K562 (cell line): Measurements from ENCODE around the gene CD84. TPM values are rescaled to one million over a fixed set of nuclear protein-coding genes. Genes with fewer than 3 reads are reported as not detected.

Experiments used
- ATAC-seq: fragments of 200-7000 bp; cut with Tn5 transposase; 3 replicates; pipeline ENCODE4 v1.9.1; 2020; ENCODE audit warnings: moderate library complexity
- BruUV-seq: library from RNA; stranded (reverse); fragments of 400-500 nt; replicated peaks from 2 replicates; lab custom pipeline; 2021; lab: Mats Ljungman, UMichigan
- CTCF ChIA-PET: fragments of 300-600 bp; formaldehyde crosslinking; extraction: SDS; loops from one replicate; lab custom pipeline; 2021; ENCODE audit warnings: low intra/inter-chr PET ratio; lab: Yijun Ruan, JAX
- POLR2A ChIA-PET: fragments of 300-600, 350-650 bp; sonication (Branson Sonifier 250); formaldehyde crosslinking; extraction: SDS; loops from one replicate; lab custom pipeline; 2021; ENCODE audit warnings: antibody characterized with exemption, inconsistent platforms; lab: Yijun Ruan, JAX
- DNase-seq, 4 experiments: peaks; one replicate each; pipeline versions ENCODE4 v3.0.0 to v3.0.0-alpha.2; 2011 to 2018; ENCODE audit warnings: low spot score in 3 of 4, mixed read lengths in 3 of 4; ENCODE audit errors: extremely low read depth in 1 of 4
- FAIRE-seq: peaks from 2 replicates; lab custom pipeline; 2011; peaks lifted over from hg19 to GRCh38; lab: Jason Lieb, UNC
- H2AFZ ChIP-seq: 2 replicates; pipeline ENCODE4 v1.6.0; 2011; ENCODE audit warnings: low read depth, low read length, control low read depth, inconsistent platforms
- H3K27ac ChIP-seq: fragments of 200-600 bp; 3 replicates; pipeline ENCODE4 v1.8.0; 2011; ENCODE audit warnings: low read depth, mild to moderate bottlenecking, control low read depth, inconsistent platforms, low read length, moderate library complexity, mixed read lengths; ENCODE audit errors: extremely low read depth
- H3K27me3 ChIP-seq, 2 experiments: fragments of 300-600 bp in 1 of 2; 2 replicates in 1 of 2; 3 replicates in 1 of 2; pipeline versions ENCODE4 v1.6.0 to v1.8.0; 2011; ENCODE audit warnings: inconsistent platforms in 2 of 2, low read length in 2 of 2, mild to moderate bottlenecking in 1 of 2, mixed read lengths in 1 of 2, moderate library complexity in 1 of 2; ENCODE audit not compliant: control insufficient read depth in 2 of 2, insufficient read depth in 2 of 2
- H3K36me3 ChIP-seq: fragments of 300-600 bp; 3 replicates; pipeline ENCODE4 v1.8.0; 2011; ENCODE audit warnings: mild to moderate bottlenecking, low read length, inconsistent platforms; ENCODE audit not compliant: control insufficient read depth, insufficient read depth
- H3K4me1 ChIP-seq, 2 experiments: fragments of 200-600 bp in 1 of 2; replicated peaks in 1 of 2; 2 replicates in 1 of 2; 3 replicates in 1 of 2; pipeline versions ENCODE4 v1.5.1 to v1.8.0; 2011; ENCODE audit warnings: inconsistent platforms in 2 of 2, low read length in 2 of 2, mild to moderate bottlenecking in 1 of 2, mixed read lengths in 1 of 2, moderate library complexity in 1 of 2; ENCODE audit not compliant: control insufficient read depth in 2 of 2, insufficient read depth in 2 of 2
- H3K4me2 ChIP-seq: 2 replicates; pipeline ENCODE4 v1.6.1; 2011; ENCODE audit warnings: low read length, control low read depth, inconsistent platforms, mixed read lengths; ENCODE audit not compliant: insufficient read depth
- H3K4me3 ChIP-seq: fragments of 200-600 bp; sonication (generic), shearing (Covaris generic); 2 replicates; pipeline ENCODE4 v1.5.1; 2016; ENCODE audit warnings: control low read depth, inconsistent platforms
- H3K79me2 ChIP-seq: fragments of 200-600 bp; 3 replicates; pipeline ENCODE4 v1.8.0; 2011; ENCODE audit warnings: low read length, inconsistent platforms; ENCODE audit not compliant: control insufficient read depth, insufficient read depth
- H3K9ac ChIP-seq, 2 experiments: 2 replicates each; pipeline versions ENCODE4 v1.6.0 to v1.6.1; 2011; ENCODE audit warnings: low read depth in 2 of 2, low read length in 2 of 2, control low read depth in 1 of 2, inconsistent platforms in 1 of 2, mild to moderate bottlenecking in 1 of 2, mixed read lengths in 1 of 2; ENCODE audit not compliant: insufficient read depth in 1 of 2
- H3K9me1 ChIP-seq: one replicate; pipeline ENCODE4 v1.6.0; 2011; ENCODE audit warnings: inconsistent platforms, mild to moderate bottlenecking, low read length, moderate library complexity; ENCODE audit not compliant: control insufficient read depth, insufficient read depth
- H3K9me3 ChIP-seq: replicated peaks from 2 replicates; pipeline ENCODE4 v1.5.1; 2011; ENCODE audit warnings: low read depth, low read length, inconsistent platforms; ENCODE audit not compliant: control insufficient read depth, insufficient read depth
- H4K20me1 ChIP-seq: replicated peaks from 2 replicates; pipeline ENCODE4 v1.6.1; 2011; ENCODE audit warnings: low read length, inconsistent platforms, mixed read lengths; ENCODE audit not compliant: control insufficient read depth, insufficient read depth
- DPF2 ChIP-seq: fragments of 450-650 bp; IDR thresholded peaks from 2 replicates; pipeline ENCODE4 v1.6.1; 2016
- FOSL1 ChIP-seq: fragments of 200-800 bp; sonication (Bioruptor generic); conservative IDR thresholded peaks from 2 replicates; pipeline ENCODE4 v1.6.1; 2016; ENCODE audit warnings: missing genetic modification characterization, missing compliant biosample characterization
- NR4A1 ChIP-seq, 2 experiments: fragments of 250-450 bp in 1 of 2; fragments of 450-650 bp in 1 of 2; sonication (Bioruptor Pico) in 1 of 2; IDR thresholded peaks; 2 replicates each; pipeline versions ENCODE4 v1.4.0 to v1.6.1; 2016 to 2020; ENCODE audit warnings: mild to moderate bottlenecking in 2 of 2, missing compliant biosample characterization in 1 of 2, missing genetic modification characterization in 1 of 2, moderate library complexity in 1 of 2
- WGBS: fragments of 100-300 bp; shearing (Covaris generic); methylation state at CpG from one replicate; pipeline ENCODE4 v1.1.6; 2016; ENCODE audit warnings: low coverage, mixed read lengths; ENCODE audit not compliant: insufficient coverage; ENCODE audit errors: missing lambda C conversion rate; 5-methylcytosine and 5-hydroxymethylcytosine counted together
- in situ Hi-C: fragments of 300-500 bp; cut with MboI; formaldehyde crosslinking; loops from 4 replicates; pipeline ENCODE4 v1.15.0; 2018; ENCODE audit warnings: inconsistent platforms, mixed read lengths
- intact Hi-C: fragments of 100-400 bp; cut with micrococcal nuclease; formaldehyde crosslinking; loops from 2 replicates; pipeline ENCODE4 v1.14.2; 2022
- polyA plus RNA-seq, 8 experiments: library from polyadenylated mRNA; depleted of rRNA in 4 of 8; stranded (reverse) in 5 of 8; unstranded in 3 of 8; fragments of >200 nt; fragmentation: Nextera tagmentation in 2 of 8; fragmentation: Illumina TruSeq in 1 of 8; extraction: Ambion mirVana in 2 of 8; extraction: Trizol in 1 of 8; gene quantifications; 2 replicates each; pipeline versions ENCODE4 v1.2.1 to v1.2.3, GENCODE V29; 2011 to 2014; ENCODE audit warnings: inconsistent platforms in 1 of 8, missing spikeins in 1 of 8
- total RNA-seq, 7 experiments: library from RNA; depleted of rRNA in 6 of 7; stranded (reverse); fragments of >200 nt in 6 of 7; fragmentation: Illumina TruSeq in 2 of 7; extraction: Trizol in 2 of 7; gene quantifications; 2 replicates each; pipeline versions ENCODE4 v1.2.1 to v1.2.3, GENCODE V29; 2011 to 2021; ENCODE audit warnings: low replicate concordance in 1 of 7
- TF ChIP-seq, protein P1 (sequence below): fragments of 250-450 bp; sonication (Bioruptor Pico); IDR thresholded peaks from 2 replicates; pipeline ENCODE4 v1.8.0; 2022; ENCODE audit warnings: moderate library complexity, mild to moderate bottlenecking, inconsistent platforms
- TF ChIP-seq, protein P2 (sequence below), 2 experiments: fragments of 450-650 bp in 1 of 2; IDR thresholded peaks; 2 replicates each; pipeline ENCODE4 v1.6.1; 2011 to 2017; ENCODE audit warnings: low read depth in 2 of 2, antibody characterized with exemption in 1 of 2, borderline replicate concordance in 1 of 2, low read length in 1 of 2, mild to moderate bottlenecking in 1 of 2, mixed read lengths in 1 of 2; ENCODE audit not compliant: control insufficient read depth in 1 of 2
- TF ChIP-seq, protein P3 (sequence below): fragments of 150-350 bp; conservative IDR thresholded peaks from 2 replicates; pipeline ENCODE4 v1.6.1; 2014; ENCODE audit warnings: low read length
- TF ChIP-seq, protein P4 (sequence below): sonication (generic); formaldehyde crosslinking; IDR thresholded peaks from 2 replicates; pipeline ENCODE4 v1.8.1; 2023; ENCODE audit warnings: mild to moderate bottlenecking, missing genetic modification reagents
- TF ChIP-seq, protein P5 (sequence below): fragments of 450-650 bp; formaldehyde crosslinking; IDR thresholded peaks from 2 replicates; pipeline ENCODE4 v1.4.0; 2020; ENCODE audit warnings: mild to moderate bottlenecking, moderate library complexity

Gene CD84
- total and polyA plus RNA-seq, 9 of the 15 experiments (the other 6 are each of a cell fraction or from before 2014, with no cell fraction given): 0.82 to 6.8 (median 2.0) TPM

DNA sequence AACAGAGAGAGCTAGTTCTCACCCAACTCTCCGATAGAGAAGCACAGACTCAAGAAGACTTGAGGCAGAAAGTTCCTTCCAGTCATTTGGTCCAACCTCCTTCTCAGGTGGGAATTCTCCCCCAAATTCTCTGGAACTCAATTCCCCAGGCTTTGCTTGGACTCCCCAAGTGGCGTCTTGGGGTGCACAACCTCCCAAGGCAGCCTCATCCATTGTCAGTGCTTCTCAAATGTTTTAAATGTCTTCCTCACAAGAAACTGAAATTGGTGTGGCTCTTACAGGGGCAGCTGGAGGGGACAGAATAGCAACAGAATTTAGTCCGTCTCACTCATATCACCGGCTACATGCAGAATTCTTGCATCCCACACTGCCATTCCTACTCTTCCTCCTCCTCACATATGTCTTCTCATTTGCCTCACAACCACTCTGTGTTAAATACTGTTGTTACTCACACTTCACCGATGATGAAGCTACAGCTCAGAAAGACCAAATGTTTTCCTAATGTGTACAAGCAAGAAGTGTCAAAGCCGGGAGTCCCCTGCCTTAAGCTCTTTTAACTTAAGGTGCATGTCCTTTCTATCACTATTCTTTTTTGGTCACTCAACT, 33.4 kb upstream of the CD84 start:
- no TSS peak for BruUV-seq
- intact Hi-C loops (no loop called here), in situ Hi-C loops (no loop called here)
- H2AFZ ChIP-seq: peak overlapping the region; percentile 60; the same call in 1 of the 2 replicates
- CTCF ChIA-PET: no interaction called here
- DNase-seq: no peak
- no peak overlapping the region for H3K9ac ChIP-seq
- no peaks in the 10 kb centered on the region for H3K36me3 ChIP-seq
- H4K20me1 ChIP-seq: no peaks in the 10 kb centered on the region
- peaks cover 0 to 9% of the 10 kb centered on the region in 2 experiments; a peak in 2 of 5 replicates for H3K4me1 ChIP-seq
- WGBS: 65% methylated on average over 6 of the region's 6 CpGs
- ATAC-seq: no peak
- H3K27me3 ChIP-seq: no peaks in the 10 kb centered on the region
- FAIRE-seq: no peak
- no peak overlapping the region for H3K4me3 ChIP-seq
- POLR2A ChIA-PET: interaction anchor here (1.1 kb wide), 1 partner anchor 35 kb away, joined by 3 read pairs; no protein-coding TSS in a partner anchor
- H3K4me2 ChIP-seq: no peak overlapping the region
- no peaks in the 10 kb centered on the region for H3K9me1 ChIP-seq
- H3K9me3 ChIP-seq: no peaks in the 10 kb centered on the region
- no peak overlapping the region for H3K27ac ChIP-seq
- H3K79me2 ChIP-seq: no peaks in the 10 kb centered on the region
- TF ChIP-seq, protein P1, sequence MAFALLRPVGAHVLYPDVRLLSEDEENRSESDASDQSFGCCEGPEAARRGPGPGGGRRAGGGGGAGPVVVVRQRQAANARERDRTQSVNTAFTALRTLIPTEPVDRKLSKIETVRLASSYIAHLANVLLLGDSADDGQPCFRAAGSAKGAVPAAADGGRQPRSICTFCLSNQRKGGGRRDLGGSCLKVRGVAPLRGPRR: no peak
- TF ChIP-seq, protein P2, sequence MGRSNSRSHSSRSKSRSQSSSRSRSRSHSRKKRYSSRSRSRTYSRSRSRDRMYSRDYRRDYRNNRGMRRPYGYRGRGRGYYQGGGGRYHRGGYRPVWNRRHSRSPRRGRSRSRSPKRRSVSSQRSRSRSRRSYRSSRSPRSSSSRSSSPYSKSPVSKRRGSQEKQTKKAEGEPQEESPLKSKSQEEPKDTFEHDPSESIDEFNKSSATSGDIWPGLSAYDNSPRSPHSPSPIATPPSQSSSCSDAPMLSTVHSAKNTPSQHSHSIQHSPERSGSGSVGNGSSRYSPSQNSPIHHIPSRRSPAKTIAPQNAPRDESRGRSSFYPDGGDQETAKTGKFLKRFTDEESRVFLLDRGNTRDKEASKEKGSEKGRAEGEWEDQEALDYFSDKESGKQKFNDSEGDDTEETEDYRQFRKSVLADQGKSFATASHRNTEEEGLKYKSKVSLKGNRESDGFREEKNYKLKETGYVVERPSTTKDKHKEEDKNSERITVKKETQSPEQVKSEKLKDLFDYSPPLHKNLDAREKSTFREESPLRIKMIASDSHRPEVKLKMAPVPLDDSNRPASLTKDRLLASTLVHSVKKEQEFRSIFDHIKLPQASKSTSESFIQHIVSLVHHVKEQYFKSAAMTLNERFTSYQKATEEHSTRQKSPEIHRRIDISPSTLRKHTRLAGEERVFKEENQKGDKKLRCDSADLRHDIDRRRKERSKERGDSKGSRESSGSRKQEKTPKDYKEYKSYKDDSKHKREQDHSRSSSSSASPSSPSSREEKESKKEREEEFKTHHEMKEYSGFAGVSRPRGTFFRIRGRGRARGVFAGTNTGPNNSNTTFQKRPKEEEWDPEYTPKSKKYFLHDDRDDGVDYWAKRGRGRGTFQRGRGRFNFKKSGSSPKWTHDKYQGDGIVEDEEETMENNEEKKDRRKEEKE (IDR thresholded peaks at IDR 0.05; ENCODE audit: borderline replicate concordance in 1 of 2, control insufficient read depth in 1 of 2, low read depth in 2 of 2, low read length in 1 of 2): no peak
- TF ChIP-seq, protein P3, sequence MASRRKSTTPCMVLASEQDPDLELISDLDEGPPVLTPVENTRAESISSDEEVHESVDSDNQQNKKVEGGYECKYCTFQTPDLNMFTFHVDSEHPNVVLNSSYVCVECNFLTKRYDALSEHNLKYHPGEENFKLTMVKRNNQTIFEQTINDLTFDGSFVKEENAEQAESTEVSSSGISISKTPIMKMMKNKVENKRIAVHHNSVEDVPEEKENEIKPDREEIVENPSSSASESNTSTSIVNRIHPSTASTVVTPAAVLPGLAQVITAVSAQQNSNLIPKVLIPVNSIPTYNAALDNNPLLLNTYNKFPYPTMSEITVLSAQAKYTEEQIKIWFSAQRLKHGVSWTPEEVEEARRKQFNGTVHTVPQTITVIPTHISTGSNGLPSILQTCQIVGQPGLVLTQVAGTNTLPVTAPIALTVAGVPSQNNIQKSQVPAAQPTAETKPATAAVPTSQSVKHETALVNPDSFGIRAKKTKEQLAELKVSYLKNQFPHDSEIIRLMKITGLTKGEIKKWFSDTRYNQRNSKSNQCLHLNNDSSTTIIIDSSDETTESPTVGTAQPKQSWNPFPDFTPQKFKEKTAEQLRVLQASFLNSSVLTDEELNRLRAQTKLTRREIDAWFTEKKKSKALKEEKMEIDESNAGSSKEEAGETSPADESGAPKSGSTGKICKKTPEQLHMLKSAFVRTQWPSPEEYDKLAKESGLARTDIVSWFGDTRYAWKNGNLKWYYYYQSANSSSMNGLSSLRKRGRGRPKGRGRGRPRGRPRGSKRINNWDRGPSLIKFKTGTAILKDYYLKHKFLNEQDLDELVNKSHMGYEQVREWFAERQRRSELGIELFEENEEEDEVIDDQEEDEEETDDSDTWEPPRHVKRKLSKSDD: no peak
- TF ChIP-seq, protein P4, sequence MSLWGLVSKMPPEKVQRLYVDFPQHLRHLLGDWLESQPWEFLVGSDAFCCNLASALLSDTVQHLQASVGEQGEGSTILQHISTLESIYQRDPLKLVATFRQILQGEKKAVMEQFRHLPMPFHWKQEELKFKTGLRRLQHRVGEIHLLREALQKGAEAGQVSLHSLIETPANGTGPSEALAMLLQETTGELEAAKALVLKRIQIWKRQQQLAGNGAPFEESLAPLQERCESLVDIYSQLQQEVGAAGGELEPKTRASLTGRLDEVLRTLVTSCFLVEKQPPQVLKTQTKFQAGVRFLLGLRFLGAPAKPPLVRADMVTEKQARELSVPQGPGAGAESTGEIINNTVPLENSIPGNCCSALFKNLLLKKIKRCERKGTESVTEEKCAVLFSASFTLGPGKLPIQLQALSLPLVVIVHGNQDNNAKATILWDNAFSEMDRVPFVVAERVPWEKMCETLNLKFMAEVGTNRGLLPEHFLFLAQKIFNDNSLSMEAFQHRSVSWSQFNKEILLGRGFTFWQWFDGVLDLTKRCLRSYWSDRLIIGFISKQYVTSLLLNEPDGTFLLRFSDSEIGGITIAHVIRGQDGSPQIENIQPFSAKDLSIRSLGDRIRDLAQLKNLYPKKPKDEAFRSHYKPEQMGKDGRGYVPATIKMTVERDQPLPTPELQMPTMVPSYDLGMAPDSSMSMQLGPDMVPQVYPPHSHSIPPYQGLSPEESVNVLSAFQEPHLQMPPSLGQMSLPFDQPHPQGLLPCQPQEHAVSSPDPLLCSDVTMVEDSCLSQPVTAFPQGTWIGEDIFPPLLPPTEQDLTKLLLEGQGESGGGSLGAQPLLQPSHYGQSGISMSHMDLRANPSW: no peak
- no peak for TF ChIP-seq NR4A1 (CRISPR knock-in tag; IDR thresholded peaks at IDR 0.05)
- TF ChIP-seq NR4A1 (tag; IDR thresholded peaks at IDR 0.05): no peak
- no peak for TF ChIP-seq FOSL1 (tag)
- TF ChIP-seq, protein P5, sequence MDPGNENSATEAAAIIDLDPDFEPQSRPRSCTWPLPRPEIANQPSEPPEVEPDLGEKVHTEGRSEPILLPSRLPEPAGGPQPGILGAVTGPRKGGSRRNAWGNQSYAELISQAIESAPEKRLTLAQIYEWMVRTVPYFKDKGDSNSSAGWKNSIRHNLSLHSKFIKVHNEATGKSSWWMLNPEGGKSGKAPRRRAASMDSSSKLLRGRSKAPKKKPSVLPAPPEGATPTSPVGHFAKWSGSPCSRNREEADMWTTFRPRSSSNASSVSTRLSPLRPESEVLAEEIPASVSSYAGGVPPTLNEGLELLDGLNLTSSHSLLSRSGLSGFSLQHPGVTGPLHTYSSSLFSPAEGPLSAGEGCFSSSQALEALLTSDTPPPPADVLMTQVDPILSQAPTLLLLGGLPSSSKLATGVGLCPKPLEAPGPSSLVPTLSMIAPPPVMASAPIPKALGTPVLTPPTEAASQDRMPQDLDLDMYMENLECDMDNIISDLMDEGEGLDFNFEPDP (CRISPR knock-in tag): no peak
- TF ChIP-seq DPF2: no peak
